GM19397 (cell line): ENCODE results near the gene ARPC3.
"Not testable (repeated sequence)": the region's sequence is repeated elsewhere in the genome, so short reads cannot be mapped to it uniquely, and the experiment has no call there.

ENCODE experiments used
- ATAC-seq: cut with Tn5 transposase; IDR thresholded peaks from one replicate; pipeline ENCODE4 v1.9.1; 2021; ENCODE audit warnings: mild to moderate bottlenecking, moderate library complexity; ENCODE audit not compliant: unreplicated experiment

ARPC3 gene

DNA sequence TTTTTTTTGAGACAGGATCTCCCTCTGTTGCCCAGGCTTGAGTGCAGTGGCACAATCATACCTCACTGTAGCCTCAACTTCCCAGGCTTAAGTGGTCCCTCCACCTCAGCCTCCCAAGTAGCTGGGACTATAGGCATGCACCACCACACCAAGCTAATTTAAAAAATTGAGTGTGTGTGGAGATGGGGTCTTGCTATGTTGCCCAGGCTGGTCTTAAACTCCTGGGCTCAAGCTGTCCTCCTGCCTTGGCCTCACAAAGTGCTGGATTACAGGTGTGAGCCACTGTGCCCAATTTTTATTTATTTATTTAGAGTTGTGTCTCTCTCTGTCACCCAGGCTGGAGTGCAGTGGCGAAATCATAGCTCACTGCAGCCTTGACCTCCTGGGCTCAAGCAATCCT, 29.5 kb downstream of the ARPC3 start:
- ATAC-seq = not testable (repeated sequence)

DNA sequence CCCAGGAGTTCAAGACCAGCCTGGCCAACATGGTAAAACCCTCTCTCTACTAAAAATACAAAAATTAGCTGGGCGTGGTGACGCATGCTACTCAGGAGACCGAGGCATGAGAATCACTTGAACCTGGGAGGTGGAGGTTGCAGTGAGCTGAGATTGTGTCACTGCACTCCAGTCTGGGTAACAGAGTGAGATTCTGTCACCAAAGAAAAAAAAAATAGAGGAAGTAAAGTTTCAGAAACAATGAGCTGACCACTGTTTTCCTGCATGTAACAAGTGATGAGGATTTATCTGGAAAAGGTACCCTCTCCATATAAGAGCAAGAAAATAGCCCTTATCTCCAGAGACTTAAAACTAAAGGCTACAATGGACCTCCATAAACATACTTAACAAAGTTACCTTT, 33.0 kb downstream of the ARPC3 start:
- not testable (repeated sequence) for ATAC-seq

DNA sequence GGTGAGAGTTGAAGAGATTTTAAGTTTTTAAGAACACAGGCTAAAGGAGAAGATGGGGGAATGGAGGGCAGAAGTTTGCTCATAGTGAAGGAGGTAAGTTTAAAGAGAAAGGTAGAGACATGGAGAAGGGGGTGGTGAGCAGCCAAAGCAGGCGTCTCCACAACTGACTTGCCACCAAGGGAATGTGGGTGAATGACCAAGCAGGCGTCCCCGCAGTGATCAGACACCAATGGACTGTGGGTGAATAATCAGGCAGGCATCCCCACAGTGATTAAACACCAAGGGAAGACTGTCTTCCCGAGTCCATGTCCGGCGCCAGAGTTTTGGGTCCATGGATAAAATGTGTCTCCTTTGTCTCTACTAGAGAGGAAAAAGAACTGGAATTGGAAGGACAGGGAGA, 40.1 kb downstream of the ARPC3 start:
- not testable (repeated sequence) for ATAC-seq

DNA sequence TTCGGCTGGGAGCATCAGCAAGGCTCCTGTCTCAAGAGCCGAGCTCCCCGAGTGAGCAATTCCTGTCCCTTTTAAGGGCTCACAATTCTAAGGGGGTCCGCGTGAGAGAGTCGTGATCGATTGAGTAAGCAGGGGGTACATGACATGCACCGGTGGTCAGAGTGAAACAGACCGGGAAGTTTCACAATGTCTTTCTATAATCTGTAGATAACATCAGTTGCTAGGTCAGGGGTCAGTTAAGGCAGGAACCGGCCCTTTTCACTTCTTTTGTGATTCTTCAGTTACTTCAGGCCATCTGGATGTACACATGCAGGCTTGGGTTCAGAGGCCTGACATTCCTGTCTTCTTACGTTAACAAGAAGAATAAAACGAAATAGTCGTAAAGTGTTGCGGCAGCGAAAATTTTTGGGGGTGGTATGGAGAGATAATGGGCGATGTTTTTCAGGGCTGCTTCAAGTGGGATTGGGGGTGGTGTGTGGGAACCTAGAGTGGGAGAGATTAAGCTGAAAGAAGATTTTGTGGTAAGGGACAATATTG, 44.9 kb downstream of the ARPC3 start:
- ATAC-seq = not testable (repeated sequence)

DNA sequence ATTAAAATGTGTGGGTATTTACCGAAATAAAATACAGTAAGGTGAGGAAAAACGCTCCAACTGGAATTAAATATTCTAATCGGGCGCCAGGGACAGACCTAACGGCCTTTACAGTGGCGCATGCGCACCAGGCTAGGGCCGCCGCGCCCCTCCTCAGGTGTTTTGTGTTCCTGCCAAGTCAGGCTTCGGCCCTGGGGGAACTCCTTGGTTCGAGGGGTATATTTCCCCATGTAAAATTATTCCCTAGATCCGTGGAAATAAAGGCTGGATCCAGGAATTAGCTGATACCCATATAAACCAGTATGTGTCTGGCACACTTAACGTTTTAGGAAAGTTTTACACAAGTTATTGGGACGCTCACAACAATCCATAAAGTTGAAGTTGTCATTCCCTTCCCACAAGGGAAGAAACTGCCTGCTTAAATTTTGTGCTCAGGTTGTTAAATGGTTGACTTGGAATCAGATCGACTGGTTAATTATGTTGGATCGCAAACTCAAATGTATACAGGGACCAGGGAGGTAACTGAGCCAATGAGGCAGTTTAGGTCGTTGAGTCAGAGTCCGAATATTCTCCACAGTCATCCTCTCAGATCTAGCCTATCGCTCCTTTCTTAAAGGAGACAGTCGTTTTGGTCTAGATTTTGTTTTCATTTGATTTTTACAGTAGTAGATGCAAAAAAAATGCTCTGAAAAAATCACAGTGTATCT, 46.0 kb downstream of the ARPC3 start:
- no peak for ATAC-seq

DNA sequence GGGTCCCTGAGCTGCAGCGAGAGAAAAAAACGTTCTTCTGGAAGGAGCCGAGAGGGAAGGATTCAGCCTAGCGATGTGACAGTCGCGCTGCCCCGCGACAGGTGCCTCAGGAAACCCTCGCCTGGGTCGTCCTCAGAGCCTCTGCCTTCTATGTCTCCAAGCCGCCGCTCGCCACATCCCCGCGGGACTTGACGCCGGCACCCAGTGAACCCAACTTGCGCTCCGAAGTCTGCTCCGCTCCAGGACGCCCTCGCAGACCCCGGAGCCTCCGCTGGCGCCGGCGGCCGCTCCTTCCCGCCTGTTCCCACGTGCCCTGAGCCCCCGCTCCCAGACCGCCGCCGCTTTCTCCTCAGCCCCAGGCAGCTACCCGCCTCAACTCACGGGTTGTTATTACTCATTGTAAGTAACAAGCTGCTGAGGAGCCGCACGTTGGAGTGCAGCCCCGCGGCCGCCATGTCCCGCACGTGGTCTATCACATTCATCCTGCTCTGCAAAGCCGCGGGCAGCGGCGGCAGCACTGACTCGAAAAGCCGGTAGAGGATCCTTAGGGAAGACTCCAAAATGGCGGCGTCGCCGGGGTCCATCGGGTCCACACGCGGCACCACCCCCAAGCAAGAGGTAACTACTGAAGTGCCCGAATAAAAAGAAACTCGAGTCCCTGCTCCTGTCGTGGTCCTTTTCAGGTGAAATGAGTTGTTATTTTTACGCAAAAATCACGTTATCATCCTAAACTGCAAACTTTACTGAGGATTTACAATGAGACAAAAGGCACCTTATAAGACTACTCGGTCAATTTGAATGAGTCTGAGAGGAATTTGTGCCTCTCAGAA, 46.8 kb downstream of the ARPC3 start, which contains the start of gene ANAPC7:
Gene ANAPC7, minus strand, starts transcription at position 563 of the 830 bp plus-strand sequence. Its CDS starts 81 bp downstream, at position 482.
- ATAC-seq = no peak
